Activated effector memory CD4-positive, alpha-beta T cell treated with anti-CD3 and anti-CD28 coated beads, Interleukin-2, amount 50 U/mL, for 16 hours (primary cell): ENCODE data around the gene TMEM163.
"Not testable (repeated sequence)": the region's sequence is repeated elsewhere in the genome, so short reads cannot be mapped to it uniquely, and the experiment has no call there.

ENCODE experiments used
- DNase-seq: peaks from one replicate; pipeline ENCODE4 v3.0.0-alpha.2; 2020

TMEM163 gene

DNA sequence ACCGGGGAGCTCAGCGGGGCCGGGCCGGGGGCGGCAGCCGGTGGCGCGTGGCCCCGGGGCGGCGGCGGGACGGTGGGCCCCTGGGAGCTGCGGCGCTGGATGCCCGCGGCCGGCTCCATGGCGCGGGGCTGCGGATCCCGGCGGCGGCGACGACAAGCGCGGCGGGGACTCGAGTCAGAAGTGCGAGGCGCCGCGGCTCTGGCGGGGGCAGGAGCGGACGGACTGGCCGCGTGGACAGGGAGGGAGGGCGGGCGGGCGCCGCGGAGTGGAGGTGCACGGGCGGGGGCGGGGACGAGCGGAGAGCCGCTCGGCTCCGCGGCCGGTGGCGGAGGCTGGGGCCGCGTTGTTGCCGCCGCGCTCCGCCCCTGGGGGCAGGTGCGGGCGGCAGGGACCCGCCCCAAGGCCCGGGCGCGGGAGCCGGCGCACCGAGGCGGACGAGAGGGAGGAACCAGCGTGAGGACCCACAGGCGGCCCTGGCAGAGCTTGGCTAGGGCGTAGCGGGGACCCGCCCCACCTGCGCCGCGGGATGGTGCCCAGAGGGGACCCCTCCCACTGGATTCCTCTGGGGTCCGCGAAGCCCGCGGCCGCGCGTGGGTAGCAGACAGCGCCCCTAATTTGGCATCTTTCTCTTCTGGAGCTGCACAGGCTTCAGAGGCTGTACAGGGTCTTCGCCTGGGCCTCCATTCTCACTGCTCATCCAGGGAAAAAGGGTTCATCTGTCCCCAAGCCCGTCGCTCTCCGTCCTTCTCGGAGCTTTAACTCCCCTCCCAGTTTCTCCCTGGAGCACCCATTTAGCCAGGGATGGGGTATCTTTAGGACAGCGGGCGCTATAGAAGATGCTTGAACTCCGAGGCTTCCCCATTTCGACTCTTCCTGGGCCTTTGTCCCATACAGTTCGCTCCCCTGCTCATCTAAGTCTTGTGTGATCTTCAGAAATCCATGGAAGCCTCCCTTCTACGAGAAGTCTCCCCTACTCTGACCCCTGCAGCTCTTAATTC lies at the start of gene TMEM163:
Gene TMEM163 (minus strand): TSS at position 184 of the 998 bp plus-strand sequence.
- no peak for DNase-seq

DNA sequence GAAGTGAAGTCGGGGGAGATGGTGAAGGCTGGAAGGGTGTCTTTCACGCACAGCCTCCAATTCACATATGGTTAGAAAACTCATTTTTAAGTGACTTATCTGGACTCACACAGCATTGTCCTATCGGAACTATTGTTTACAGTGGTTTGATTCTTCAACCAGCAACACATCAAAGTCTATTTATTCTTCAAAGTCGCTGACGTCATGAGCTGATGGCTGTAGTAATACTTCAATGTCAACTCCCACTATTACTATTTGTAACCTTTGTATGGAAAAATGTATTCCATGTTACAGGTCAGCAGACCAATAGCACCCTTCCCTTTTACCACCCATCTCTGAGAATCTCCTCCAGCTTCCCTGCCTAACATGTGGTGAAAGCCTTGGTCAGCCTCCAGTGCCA lies 47.8 kb upstream of the TMEM163 start:
- DNase-seq, result no peak

DNA sequence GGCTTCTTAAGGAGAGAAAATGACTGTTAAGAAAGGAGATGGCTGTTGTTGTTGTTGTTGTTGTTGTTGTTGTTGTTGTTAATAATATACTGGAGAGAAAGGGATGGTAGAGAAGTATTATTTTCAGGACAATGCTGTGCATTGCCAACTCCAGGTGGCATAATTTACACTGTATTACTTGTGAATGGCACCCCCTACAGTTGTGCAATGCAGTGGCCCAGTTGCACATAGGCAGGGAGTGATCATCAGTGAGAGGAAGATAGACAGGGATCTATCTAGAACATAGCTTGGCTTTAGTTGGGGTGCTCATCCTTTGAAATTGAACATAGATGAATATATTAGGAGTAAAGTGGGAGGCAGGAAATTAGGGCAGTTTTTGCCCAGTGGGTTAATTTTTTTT lies 47.2 kb upstream of the TMEM163 start:
- DNase-seq, result no peak

DNA sequence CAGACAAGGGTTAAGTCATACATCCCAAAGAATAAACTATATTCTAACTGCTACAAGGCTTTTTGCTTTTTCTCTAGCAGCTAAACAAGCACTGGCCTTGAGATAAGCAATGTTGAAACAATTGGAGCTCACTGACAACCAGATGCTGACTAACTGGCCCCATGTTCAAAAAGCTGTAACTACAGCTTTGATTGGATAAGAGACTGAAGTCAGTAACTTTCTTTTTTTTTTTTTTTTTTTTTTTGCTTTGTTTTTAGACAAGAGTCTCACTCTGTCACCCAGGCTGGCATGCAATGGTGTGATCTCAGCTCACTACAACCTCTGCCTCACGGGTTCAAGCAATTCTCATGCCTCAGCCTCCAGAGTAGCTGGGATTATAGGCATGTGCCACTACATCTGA lies 45.4 kb upstream of the TMEM163 start:
- DNase-seq, result no peak

DNA sequence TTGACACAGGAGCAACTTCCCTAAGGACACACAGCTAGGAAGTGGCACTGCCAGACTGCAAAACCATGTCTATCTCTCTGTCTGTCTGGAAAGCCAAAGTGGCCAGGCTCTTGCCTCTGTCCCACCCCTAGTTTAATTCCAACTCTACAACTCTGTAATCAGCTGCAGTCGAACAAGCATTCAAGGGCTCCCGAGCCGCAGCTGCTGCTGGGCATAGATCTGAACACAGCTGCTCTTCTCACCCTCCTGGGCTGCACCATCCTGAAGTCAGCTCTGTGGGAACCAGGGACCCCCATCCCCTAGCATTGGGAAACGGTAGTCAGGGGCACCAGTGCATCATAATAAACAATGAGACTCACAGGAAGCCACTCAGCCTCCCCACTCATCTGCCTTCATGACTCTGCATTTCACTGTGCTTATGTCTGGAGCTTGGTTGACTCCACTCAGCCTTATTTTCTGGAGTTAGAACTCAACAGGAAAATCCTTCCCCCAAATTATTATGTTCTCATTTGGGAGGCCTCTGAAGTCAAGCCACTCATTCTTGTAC lies 44.4 kb upstream of the TMEM163 start:
- no peak for DNase-seq

DNA sequence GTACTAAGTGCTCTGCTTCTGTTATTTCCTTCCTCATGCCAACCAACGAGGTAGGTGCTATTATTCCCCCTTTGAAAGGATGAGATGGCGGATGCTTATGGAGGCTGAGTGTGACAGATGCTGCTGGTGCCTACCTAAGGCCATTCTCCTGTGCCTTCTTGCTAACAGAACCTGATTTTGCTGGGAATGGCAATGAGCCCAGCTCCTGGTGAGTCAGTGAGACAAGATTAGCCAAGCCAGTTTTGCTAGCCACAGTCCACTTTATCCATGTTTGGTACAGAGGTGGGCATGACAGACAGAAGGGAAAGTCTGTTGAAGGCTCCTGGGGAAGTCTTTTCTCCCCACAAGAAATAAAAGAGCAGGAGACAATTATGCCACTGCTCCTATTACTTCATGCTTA lies 43.7 kb upstream of the TMEM163 start:
- no peak for DNase-seq

DNA sequence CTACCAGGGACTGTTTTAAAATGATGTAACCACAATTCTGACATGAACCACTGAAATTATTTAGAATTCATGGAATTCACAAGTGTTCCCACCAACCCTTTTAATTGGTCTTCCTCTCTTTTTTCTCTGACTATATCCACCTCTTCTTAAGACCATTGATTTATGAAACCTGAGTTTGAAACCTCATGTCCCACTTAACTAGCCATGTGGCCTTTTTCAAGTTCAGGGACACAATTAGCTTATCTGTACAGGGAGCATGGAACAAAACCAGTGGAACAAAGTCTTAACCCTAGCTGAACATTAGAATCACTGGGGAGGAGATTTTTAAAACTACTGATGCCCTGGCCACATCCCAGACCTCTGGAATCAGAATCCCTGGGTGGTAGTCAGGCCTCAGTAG lies 41.6 kb upstream of the TMEM163 start:
- no peak for DNase-seq

DNA sequence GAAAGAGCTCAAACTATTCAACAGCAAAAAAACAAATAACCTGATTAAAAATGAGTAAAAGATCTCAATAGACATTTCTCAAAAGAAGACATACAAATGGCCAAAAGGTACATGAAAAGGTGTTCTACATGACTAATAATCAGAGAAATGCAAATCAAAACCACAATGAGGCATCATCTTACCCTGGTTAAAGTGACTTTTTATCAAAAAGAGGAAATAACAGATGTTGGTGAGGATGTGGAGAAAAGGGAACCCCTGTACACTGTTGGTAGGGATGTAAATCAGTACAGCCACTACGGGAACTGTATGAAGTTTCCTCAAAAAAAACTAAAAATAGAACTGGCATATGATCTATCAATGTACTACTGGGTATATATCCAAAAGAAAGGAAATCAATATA lies 39.8 kb upstream of the TMEM163 start:
- DNase-seq, result no peak

DNA sequence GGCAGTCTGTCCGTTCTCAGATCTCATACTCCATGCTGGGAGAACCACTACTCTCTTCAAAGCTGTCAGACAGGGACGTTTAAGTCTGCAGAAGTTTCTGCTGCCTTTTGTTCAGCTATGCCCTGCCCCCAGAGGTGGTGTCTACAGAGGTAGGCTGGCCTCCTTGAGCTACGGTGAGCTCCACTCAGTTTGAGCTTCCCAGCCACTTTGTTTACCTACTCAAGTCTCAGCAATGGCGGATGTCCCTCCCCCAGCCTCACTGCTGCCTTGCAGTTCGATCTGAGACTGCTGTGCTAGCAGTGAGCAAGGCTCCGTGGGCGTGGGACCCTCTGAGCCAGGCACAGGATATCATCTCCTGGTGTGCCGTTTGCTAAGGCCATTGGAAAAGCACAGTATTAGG lies 33.2 kb upstream of the TMEM163 start:
- DNase-seq, result not testable (repeated sequence)

DNA sequence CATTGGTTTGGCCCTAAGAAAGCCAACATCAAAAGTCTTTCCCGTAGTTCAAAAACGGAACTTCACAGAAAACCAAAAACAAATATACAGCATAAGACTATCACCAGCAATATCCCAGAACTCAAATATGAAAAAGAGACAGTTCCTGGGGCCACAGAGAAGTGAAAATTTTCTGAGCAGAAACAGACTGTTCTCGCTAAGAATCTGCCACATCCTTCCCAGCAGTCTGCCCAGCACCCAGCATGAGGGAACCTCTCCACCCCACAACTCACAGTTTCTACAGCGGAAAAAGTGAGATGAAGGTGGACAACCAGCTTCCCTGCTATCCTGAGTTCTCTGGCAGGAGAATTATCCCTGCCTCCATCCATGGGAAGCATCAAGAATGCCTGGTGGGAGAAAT lies 26.7 kb upstream of the TMEM163 start:
- DNase-seq, result no peak

DNA sequence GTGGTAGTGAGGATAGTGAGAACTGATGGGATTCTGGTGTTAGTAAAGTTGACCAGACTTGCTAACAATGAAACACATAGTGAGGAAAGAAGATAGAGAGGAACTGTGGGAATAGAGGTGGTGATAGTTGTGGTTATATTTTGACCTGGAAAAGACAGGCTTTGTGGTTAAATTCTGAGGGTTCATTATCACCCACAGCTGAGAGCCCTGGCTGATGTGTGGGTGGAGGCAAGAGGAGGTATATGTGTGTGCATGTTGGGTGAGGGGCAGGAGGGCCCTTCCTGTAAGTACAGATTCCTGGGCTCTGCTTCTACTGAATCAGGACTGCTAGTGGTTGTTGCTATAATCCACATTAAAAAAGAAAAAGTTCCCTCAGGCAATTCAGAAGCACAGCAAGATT lies 26.2 kb upstream of the TMEM163 start:
- no peak for DNase-seq

DNA sequence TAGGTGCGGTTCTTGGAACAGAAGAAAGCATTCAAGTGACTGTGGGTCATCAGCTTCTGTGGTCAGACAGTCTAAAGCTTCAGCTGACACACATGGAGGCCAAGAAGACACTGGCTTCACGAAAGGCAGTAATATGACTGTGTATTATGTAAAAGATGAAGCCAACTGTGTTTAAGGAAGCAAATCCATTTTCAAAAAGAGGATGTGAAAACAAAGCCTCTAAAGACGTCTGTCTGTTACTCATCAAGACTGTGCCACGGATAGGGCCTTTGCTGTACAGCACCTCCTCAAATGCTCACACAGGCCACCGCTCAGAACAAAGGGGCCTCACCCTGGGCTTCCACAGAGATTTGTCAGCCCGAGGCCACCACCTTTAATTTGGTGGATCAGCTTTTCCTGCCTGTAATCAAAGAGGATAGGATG lies 21.1 kb upstream of the TMEM163 start:
- no peak for DNase-seq

DNA sequence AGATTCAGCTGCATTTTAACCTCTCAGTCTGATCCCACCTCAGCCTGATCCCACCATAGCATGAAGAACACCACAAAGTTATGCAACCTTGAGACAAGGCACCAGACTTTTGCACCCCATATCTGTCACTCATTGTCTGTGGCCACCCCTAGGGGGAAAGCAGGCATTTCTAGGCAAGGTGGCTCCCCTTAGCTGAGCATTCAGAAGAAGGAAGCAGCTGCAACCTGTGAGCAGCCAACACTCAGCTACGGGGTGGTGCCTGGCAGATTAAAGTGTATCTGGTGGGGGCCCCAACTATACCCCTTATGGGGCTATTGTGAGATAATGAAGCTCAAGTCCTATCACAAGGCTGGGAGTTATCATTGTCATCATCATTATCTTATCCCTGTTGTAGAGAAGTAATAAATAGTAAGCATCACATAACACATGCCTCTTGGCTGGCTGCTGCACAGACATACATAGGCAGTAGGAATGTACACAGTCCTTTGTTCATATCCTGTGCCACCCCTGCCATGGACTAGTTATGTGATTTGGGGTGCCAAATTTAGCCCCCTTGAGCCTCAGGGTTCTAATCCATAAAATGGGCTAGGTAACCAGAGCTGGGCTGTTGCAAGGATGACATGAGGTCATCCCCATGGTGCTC lies 20.6 kb upstream of the TMEM163 start:
- DNase-seq, result no peak

DNA sequence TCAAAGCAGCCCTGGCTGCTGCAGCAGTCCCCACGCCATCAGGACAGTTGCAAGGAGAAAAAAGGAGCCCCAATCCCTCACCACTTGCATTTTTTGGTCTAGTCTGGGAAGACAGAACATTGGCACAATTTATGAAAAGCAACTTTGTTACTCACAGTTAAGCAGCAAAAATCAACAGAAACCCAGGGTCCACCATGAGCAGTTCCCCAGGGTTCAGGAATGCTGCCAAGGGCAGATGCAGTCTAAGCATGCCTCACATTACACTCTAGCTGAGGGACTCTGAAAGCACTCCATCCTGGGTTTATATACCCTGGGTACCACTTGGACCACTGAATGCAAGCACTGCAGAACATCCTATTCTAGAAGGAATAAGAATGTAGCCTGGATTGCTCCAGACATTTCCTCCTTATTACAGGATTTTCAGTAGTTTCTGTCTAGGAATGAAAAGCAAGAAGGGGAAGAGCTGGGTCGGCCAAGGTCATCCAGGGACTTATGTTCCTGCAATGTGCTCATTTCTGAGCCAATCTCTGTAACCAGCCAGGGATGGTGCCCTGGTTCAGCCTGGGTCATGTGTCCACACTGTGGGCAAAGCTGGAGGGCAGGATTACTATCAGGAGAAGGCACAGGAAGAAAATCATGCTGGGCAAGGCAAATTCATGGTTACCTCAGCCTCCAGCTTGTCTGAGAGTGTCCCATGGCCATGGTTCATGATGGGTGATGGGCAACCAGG lies 19.5 kb upstream of the TMEM163 start:
- no peak for DNase-seq

DNA sequence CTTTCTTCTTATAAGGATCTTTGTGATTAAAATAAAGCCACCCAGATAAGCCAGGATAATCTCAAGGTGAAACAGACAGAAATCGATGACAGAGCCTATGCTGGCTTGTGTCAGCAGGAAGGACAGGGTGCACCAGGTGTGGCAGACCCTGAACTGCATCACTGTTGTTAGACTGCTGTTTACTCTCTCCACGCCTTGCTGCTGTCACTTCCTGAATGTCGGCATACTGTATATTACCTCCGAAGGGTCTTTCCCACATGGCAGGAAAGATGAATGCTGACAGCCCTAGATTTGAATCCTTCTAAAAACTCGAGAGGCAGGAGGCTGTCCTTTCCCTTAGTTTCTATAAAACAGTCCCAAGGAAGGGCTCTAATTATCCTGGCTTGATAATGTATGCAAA lies 18.9 kb upstream of the TMEM163 start:
- DNase-seq, result no peak

DNA sequence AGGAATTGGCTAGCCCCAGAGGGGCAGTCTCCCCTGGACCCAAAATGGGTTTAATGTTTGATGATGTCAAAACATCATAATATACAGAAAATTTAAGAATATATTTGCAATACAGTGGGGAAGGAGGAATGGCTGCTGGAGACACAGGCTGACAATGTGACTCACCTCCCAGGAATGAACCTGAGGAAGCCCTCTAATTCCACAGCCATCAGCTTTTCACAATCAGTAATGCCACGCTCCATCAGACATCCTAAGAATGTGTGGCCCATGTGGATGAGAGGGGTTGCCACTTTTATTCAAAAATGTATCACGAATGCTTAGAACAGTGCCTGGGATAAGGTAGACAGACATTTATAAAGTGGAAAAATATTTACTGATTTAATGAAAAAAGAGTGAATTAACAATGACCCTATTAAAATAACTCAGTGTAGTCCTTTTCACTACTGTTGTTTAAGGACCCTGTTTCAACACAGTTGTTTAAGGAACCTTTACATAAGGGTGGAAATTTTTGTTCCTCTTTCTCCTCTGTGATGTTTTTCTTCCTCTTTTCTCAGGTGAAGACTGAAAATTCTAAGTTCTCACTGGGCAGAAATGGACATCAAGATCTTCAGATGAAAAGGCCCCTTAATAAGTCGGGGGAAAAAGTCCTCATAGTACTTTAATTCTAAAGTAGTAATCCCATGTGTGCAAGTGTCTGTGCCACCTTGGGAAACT lies 17.5 kb upstream of the TMEM163 start:
- no peak for DNase-seq

DNA sequence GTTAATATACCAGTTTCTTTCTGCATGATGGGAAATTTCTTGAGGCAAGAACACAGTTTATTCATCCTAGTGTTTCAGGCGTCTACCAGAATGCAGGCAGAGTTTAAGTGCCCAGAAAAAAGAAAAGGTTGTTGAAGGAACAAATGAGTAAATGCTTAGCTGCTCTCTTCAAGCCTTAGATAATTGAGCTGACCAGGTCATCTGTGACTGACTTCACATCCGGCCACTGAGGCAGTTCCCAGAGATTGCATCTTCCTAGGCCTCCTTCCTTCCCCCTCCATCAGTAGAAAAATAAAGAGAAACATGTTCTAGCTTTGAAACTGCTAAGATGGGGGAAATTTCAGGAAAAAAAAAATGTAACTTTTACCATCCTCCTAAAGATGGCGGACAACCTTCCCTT lies 9.4 kb upstream of the TMEM163 start:
- no peak for DNase-seq

DNA sequence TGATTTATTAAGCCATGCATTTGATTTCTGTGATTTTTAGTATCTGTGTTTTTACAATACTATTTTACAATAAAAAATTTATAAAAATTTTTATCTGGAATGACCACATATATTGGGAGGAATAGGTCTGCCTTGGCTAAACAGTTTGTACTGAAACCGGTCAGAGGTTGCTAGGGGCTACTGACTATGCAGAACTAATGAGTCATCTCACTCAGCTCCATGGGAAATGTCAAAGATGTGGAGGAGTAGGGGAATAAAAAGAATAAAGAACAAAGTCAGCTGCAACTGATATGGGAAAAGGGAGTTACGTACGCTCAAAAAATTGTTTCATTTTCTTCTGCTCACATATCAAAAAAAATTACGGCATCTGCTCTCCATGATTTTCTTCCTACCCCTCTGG lies 8.6 kb upstream of the TMEM163 start:
- DNase-seq, result no peak

DNA sequence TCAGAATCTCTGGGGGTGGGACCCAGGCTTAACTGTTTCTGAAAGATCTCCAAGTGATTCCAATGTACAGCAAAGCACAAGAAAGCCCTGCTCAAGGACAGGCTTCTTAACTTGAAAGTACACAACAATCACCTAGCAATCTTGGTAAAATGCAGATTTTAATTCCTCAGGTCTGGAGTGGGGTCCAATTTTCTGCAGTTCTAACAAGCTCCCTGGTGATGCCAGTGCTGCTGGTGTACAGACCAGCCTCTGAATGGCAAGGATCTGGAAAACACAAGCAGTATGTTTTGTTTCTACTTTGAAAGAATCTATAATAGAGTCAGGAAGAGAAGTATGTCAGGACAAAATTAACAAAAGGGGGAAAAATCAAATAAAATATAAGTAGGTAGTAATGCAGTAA lies 7.8 kb upstream of the TMEM163 start:
- no peak for DNase-seq

DNA sequence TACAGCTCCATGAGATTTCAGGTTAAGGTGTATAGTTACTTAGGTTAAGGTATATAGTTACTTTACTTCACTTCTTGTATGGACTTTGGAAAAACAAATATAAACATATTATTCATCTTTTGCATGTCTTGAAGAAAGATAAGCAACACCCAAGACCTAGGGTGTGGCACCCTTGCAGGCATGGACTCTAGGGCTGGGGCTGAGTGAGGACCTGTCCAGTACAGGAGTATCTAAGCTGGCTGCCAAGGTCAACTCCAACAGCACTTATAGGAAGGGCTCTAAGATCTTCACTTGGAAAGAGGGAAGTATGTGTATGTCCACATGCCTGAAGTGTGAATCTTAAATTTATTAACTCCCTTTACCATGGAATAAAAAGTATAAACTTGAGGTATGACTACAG lies 7.1 kb upstream of the TMEM163 start:
- no peak for DNase-seq

DNA sequence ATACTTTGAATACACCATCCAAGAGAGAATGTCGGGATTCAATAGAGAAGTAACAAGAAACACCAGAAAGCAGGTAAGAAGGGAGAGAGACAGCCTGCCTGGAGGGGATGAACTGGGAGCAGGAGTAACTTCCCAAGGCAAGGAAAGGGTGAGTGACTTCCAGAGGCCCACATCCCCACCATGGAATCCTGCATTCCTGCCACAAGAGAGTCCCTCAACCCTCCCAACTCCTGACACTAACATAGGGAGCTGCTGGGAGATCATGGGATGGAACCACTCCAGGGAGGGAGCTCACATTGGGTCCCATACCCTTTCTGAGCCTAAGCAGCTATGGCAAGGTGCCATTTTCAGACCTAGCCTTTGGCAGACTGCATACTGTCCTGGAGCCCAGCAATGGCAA lies 5.5 kb upstream of the TMEM163 start:
- no peak for DNase-seq

DNA sequence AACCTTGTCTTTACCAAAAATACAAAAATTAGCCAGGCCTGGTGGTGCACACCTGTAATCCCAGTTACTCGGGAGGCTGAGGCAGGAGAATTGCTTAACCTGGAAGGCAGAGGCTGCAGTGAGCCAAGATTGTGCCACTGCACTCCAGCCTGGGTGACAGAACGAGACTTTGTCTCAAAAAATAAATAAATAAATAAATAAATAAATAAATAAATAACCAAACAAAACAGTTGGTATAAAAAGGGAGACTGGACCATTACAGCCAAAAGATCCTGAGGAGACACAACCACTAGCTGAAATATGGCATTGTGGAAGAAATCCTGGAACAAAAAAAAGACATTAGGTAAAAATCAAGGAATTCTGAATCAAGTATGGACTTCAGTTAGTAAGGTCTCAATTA lies 4.9 kb upstream of the TMEM163 start:
- DNase-seq, result not testable (repeated sequence)

DNA sequence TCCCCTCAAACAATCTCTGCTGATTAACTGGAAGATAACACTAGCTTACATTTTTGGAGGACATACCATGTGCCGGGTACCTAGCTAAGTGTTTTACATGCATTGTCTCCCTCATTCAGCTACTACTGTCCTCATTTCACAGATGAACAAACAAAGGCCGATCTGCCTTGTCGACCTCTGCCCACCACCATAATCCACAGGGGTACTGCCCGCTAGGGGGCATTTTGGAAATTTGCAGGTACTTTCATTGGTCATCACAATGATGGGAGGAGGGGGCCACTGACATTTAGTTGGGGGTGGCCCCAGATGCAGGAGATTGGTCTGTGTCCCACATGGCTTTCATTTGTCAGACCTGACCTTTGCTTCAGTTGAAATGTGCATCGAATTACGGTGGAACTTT lies 3.9 kb upstream of the TMEM163 start:
- no peak for DNase-seq
